Measurements from ENCODE around the gene ATP5MK.

GRCh38 chr10:103444478-103444877, 48.2 kb upstream of the ATP5MK start:
- no peak for TF ChIP-seq POLR2A (IDR thresholded peaks at IDR 0.05; ENCODE audit: low read length)
- TF ChIP-seq GATA1 (IDR thresholded peaks at IDR 0.05; ENCODE audit: low read depth, low read length), result no peak

All from erythroblast (primary cell).